ENCODE results near the gene RAPGEF3. TPM values are rescaled to one million over a fixed set of nuclear protein-coding genes. Genes with fewer than 3 reads are reported as not detected.
A peak's percentile ranks its signal among the peaks of the same experiment; 100 is the strongest.

Gene RAPGEF3
- total and polyA plus RNA-seq, 3 donors from 2014 or later, result 13.9 to 30.2 (median 24.6) TPM

DNA sequence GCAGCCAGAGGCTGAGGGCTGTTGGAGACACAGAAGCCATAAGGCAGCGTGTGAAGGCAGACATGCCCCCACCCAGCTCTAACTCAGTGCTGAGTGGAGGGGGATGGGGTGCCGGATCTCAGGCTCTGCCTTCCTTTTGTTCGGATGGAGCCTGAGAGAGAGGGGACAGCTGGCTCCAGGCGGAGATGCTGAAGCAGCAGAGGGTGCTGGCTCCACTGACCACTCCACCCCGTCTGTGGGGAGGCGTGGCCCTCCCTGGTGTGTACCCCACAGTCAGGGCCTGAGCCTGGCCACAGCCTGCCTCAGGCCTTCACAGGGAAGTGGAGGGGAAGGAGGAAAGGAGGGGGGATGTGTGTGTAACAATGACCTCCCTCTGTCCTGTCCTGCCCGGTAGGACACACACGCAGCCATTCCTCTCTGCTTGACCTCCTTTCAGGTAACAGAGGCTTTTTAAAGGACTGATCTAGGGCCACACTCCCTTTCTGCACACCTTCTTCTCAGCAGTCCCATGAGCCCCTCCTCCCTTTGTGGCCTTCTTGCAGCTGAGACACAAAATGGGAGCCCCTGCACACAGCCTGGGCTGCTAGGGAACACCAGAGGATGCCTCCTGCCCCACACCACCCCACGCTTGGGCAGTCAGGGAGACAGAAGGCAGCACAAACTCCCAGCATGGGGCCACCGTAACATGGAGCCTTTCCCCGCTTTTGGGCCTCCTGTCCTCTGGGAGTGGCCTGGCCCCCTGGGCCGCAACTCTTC lies 23.8 kb downstream of the RAPGEF3 start:
- no peaks in the 10 kb centered on the region for H3K9me3 ChIP-seq
- no peaks in the 10 kb centered on the region for H3K27me3 ChIP-seq
- peak overlapping the region; percentile 72 to 83 for H3K27ac ChIP-seq
- intact Hi-C loops (cut with DNase I; ENCODE audit: low total_unique reads), result no loop called here
- H3K36me3 ChIP-seq (ENCODE audit: low read depth, missing control alignments), result no peaks in the 10 kb centered on the region
- TF ChIP-seq, protein P1, sequence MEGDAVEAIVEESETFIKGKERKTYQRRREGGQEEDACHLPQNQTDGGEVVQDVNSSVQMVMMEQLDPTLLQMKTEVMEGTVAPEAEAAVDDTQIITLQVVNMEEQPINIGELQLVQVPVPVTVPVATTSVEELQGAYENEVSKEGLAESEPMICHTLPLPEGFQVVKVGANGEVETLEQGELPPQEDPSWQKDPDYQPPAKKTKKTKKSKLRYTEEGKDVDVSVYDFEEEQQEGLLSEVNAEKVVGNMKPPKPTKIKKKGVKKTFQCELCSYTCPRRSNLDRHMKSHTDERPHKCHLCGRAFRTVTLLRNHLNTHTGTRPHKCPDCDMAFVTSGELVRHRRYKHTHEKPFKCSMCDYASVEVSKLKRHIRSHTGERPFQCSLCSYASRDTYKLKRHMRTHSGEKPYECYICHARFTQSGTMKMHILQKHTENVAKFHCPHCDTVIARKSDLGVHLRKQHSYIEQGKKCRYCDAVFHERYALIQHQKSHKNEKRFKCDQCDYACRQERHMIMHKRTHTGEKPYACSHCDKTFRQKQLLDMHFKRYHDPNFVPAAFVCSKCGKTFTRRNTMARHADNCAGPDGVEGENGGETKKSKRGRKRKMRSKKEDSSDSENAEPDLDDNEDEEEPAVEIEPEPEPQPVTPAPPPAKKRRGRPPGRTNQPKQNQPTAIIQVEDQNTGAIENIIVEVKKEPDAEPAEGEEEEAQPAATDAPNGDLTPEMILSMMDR (IDR thresholded peaks at IDR 0.05), result no peak
- TF ChIP-seq POLR2A (IDR thresholded peaks at IDR 0.05), result no peak
- H3K4me1 ChIP-seq, result peaks cover 60% of the 10 kb centered on the region
- H3K4me3 ChIP-seq, result no peak overlapping the region
- 49 to 54% methylated on average over 10 to 12 of the region's 12 CpGs for WGBS, 2 donors
- DNase-seq, result no peak

DNA sequence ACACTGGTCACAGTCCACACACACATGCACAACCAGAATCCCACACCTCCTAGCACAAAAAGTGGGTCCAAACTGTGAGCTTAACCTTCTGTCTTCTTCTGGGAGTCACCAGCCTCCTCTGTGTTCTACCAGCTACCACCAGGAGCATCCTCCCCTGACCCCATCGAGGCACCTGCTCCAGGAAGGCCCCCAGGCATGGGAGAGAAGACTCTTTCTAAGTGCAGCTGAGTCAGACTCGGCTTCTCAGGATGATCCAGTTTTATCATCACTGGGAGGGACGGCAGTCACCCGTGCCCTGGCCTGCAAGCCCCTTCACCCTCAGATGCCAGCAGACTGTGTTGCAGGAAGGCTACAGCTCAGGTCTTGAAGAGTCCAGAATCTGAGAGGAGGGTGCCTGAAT lies 25.5 kb downstream of the RAPGEF3 start:
- no peaks in the 10 kb centered on the region for H3K27me3 ChIP-seq
- TF ChIP-seq, protein P1 (IDR thresholded peaks at IDR 0.05), result no peak
- no peak for TF ChIP-seq POLR2A (IDR thresholded peaks at IDR 0.05)
- H3K4me1 ChIP-seq, result peaks cover 50% of the 10 kb centered on the region
- intact Hi-C loops (cut with DNase I; ENCODE audit: low total_unique reads), result no loop called here
- H3K36me3 ChIP-seq (ENCODE audit: low read depth, missing control alignments), result no peaks in the 10 kb centered on the region
- no peak overlapping the region for H3K27ac ChIP-seq
- no peak for DNase-seq
- WGBS, 2 donors, result 71 to 92% methylated on average over 4 of the region's 4 CpGs
- H3K9me3 ChIP-seq, result no peaks in the 10 kb centered on the region
- H3K4me3 ChIP-seq, result no peak overlapping the region

DNA sequence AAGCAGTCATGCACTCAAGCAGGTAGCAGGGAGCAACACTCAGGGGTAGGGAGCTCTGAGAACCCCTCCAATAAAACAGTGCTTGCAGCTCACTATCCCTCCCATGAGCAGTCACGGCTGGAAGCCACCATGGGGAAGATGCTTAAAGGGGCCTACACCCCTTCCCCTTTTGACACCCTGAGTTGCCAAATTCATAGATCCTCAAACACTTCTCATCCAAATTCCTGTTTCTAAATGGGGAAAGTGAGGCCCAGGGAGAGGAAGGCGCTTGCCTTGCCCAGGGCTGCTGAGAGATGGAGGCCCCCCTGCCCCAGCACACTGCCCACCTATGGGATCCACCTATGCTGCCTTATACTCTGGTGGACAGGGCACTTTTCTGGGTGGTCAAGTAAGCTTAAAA lies 26.2 kb downstream of the RAPGEF3 start:
- TF ChIP-seq, protein P1 (IDR thresholded peaks at IDR 0.05), result no peak
- no peak for TF ChIP-seq POLR2A (IDR thresholded peaks at IDR 0.05)
- WGBS, 2 donors, result 69 to 85% methylated on average over 1 to 2 of the region's 2 CpGs
- DNase-seq, result no peak
- no peak overlapping the region for H3K4me3 ChIP-seq
- H3K9me3 ChIP-seq, result no peaks in the 10 kb centered on the region
- H3K27ac ChIP-seq, result no peak overlapping the region
- H3K27me3 ChIP-seq, result no peaks in the 10 kb centered on the region
- H3K4me1 ChIP-seq, result peaks cover 43% of the 10 kb centered on the region
- H3K36me3 ChIP-seq (ENCODE audit: low read depth, missing control alignments), result no peaks in the 10 kb centered on the region
- intact Hi-C loops (cut with DNase I; ENCODE audit: low total_unique reads), result no loop called here

DNA sequence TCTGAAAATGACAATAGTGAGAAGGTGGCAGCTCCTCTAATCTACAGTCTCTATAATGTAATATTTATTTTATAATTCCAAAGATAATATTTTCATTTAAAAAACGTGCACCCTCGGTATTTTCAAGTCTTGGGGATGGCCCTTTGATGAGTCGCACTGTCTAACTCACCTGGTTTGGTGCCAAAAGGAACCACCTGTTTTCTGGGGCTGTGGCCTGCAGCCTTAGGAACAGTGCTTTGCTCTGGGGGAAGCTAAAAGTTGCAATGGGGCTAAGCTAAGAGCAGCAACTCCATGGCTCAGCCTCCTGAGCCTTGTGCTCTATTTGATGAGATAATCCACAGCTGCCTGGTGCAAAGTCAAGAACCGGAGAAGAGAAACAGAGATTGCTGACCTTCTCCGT lies 27.0 kb downstream of the RAPGEF3 start:
- no peaks in the 10 kb centered on the region for H3K36me3 ChIP-seq (ENCODE audit: low read depth, missing control alignments)

More for the DNA sequence above, 27.0 kb downstream of the RAPGEF3 start:
- no peak for TF ChIP-seq POLR2A (IDR thresholded peaks at IDR 0.05)
- TF ChIP-seq, protein P1 (IDR thresholded peaks at IDR 0.05), result no peak
- Histone ChIP-seq H3K27me3 (no peaks in the 10 kb centered on the region), H3K27ac (no peak overlapping the region), H3K9me3 (no peaks in the 10 kb centered on the region), H3K4me1 (peaks cover 35% of the 10 kb centered on the region), H3K4me3 (no peak overlapping the region)
- intact Hi-C loops (cut with DNase I; ENCODE audit: low total_unique reads), result no loop called here
- 48 to 56% methylated on average over 5 of the region's 5 CpGs for WGBS, 2 donors
- no peak for DNase-seq
